ENCODE data around the gene SLC23A3. TPM values are rescaled to one million over a fixed set of nuclear protein-coding genes. Genes with fewer than 3 reads are reported as not detected.
A peak's percentile ranks its signal among the peaks of the same experiment; 100 is the strongest.

The SLC23A3 gene
- total RNA-seq, 4 donors from 2014 or later = 0.23 to 1.1 (median 0.27) TPM; not detected in 1

GRCh38 chr2:219119422-219120043 is 50.3 kb downstream of the SLC23A3 start:
- H3K27ac ChIP-seq = no peak overlapping the region
- no peak overlapping the region for H3K4me3 ChIP-seq
- no peak for TF ChIP-seq POLR2A (IDR thresholded peaks at IDR 0.05)
- TF ChIP-seq CTCF (IDR thresholded peaks at IDR 0.05) = peak; percentile 29 to 72 (median 52)
- no peaks in the 10 kb centered on the region for H3K27me3 ChIP-seq
- ATAC-seq = no peak
- H3K36me3 ChIP-seq = no peaks in the 10 kb centered on the region
- WGBS, 2 donors (ENCODE audit: low coverage in 1 of 2) = 50 to 59% methylated on average over 7 of the region's 7 CpGs
- no peaks in the 10 kb centered on the region for H3K9me3 ChIP-seq
- peaks cover 0 to 6% (median 0%) of the 10 kb centered on the region in 3 donors for H3K4me1 ChIP-seq

DNA sequence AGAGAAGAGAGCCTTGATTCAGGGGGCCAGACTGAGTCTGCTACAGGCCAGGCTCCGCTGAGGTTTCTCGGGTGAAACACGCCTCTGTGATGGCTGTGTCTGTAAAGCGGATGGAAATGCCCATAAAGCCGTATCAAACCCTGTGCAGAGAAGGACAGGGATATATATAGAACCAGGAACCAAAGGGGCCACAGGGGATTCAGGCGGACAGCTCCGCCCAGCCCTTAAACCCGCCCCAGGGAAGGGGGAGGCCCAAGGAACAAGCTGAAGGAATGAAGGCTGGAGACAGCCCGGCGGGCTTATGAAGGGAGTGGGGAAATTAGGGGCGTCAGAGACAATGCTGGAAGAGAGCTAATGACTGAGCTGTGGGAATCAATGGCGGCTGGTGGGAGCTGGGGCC is 51.3 kb downstream of the SLC23A3 start:
- ATAC-seq = no peak
- H3K27me3 ChIP-seq = no peaks in the 10 kb centered on the region
- H3K4me3 ChIP-seq = no peak overlapping the region
- H3K27ac ChIP-seq = no peak overlapping the region
- TF ChIP-seq EP300 (IDR thresholded peaks at IDR 0.05) (no peak), CTCF (IDR thresholded peaks at IDR 0.05) (no peak), POLR2A (IDR thresholded peaks at IDR 0.05) (no peak), POLR2AphosphoS5 (IDR thresholded peaks at IDR 0.05) (no peak)
- 77% methylated on average over 5 to 12 of the region's 12 CpGs for WGBS, 2 donors (ENCODE audit: low coverage in 1 of 2)
- H3K9me3 ChIP-seq = no peaks in the 10 kb centered on the region
- H3K4me1 ChIP-seq = no peaks in the 10 kb centered on the region
- H3K36me3 ChIP-seq = no peaks in the 10 kb centered on the region

- Histone ChIP-seq H3K36me3 (no peaks in the 10 kb centered on the region), H3K27me3 (no peaks in the 10 kb centered on the region), H3K9me3 (no peaks in the 10 kb centered on the region), H3K4me3 (no peak overlapping the region), H3K27ac (no peak overlapping the region), H3K4me1 (no peaks in the 10 kb centered on the region)
- TF ChIP-seq POLR2AphosphoS5 (IDR thresholded peaks at IDR 0.05) = no peak
- TF ChIP-seq EP300 (IDR thresholded peaks at IDR 0.05) = no peak
- TF ChIP-seq POLR2A (IDR thresholded peaks at IDR 0.05) = no peak
- no peak for TF ChIP-seq CTCF (IDR thresholded peaks at IDR 0.05)
- ATAC-seq = no peak
- WGBS, 2 donors (ENCODE audit: low coverage in 1 of 2) = 77 to 93% methylated on average over 5 to 7 of the region's 8 CpGs
Measured at GRCh38 chr2:219116776-219117646, 52.8 kb downstream of the SLC23A3 start.

- 72 to 78% methylated on average over 9 of the region's 9 CpGs for WGBS, 2 donors (ENCODE audit: low coverage in 1 of 2)
- ATAC-seq = no peak
Measured at GRCh38 chr2:219112651-219113338, 57.0 kb downstream of the SLC23A3 start.

More at GRCh38 chr2:219112651-219113338, 57.0 kb downstream of the SLC23A3 start:
- no peak for TF ChIP-seq CTCF (IDR thresholded peaks at IDR 0.05)
- TF ChIP-seq EP300 (IDR thresholded peaks at IDR 0.05) = no peak
- no peak for TF ChIP-seq POLR2AphosphoS5 (IDR thresholded peaks at IDR 0.05)
- TF ChIP-seq POLR2A (IDR thresholded peaks at IDR 0.05) = no peak
- H3K27me3 ChIP-seq = no peaks in the 10 kb centered on the region
- H3K36me3 ChIP-seq = no peaks in the 10 kb centered on the region
- no peak overlapping the region for H3K4me3 ChIP-seq
- H3K4me1 ChIP-seq = no peaks in the 10 kb centered on the region
- H3K9me3 ChIP-seq = no peaks in the 10 kb centered on the region
- H3K27ac ChIP-seq = no peak overlapping the region
